Neuron (in vitro differentiated cells): ENCODE results near the gene TPST2.

Source experiments
- H2AFZ ChIP-seq: one replicate; pipeline ENCODE4 v1.6.1; 2013; ENCODE audit warnings: low read depth, mild to moderate bottlenecking, inconsistent platforms, low read length, moderate library complexity
- H3K27me3 ChIP-seq: one replicate; pipeline ENCODE4 v1.6.1; 2013; ENCODE audit warnings: low read length; ENCODE audit not compliant: insufficient read depth
- H3K36me3 ChIP-seq: one replicate; pipeline ENCODE4 v1.6.1; 2013; ENCODE audit warnings: low read length; ENCODE audit not compliant: insufficient read depth
- H3K4me1 ChIP-seq: one replicate; pipeline ENCODE4 v1.6.1; 2013; ENCODE audit warnings: low read length; ENCODE audit not compliant: insufficient read depth
- H3K4me3 ChIP-seq: 2 replicates; pipeline ENCODE4 v1.5.1; 2013; ENCODE audit warnings: mild to moderate bottlenecking, low read length, moderate library complexity
- H3K9me3 ChIP-seq: one replicate; pipeline ENCODE4 v1.6.1; 2013; ENCODE audit warnings: low read length

TPST2 gene

GRCh38 chr22:26552466-26552865 lies 37.5 kb downstream of the TPST2 start:
- no peaks in the 10 kb centered on the region for H3K9me3 ChIP-seq
- H3K4me3 ChIP-seq, result no peak overlapping the region
- H3K27me3 ChIP-seq, result no peaks in the 10 kb centered on the region
- peaks cover 21% of the 10 kb centered on the region for H3K4me1 ChIP-seq
- H2AFZ ChIP-seq, result no peak overlapping the region
- no peaks in the 10 kb centered on the region for H3K36me3 ChIP-seq

GRCh38 chr22:26551568-26551967 lies 38.4 kb downstream of the TPST2 start:
- peaks cover 21% of the 10 kb centered on the region for H3K4me1 ChIP-seq
- H3K4me3 ChIP-seq, result no peak overlapping the region
- no peak overlapping the region for H2AFZ ChIP-seq
- H3K36me3 ChIP-seq, result no peaks in the 10 kb centered on the region
- H3K9me3 ChIP-seq, result no peaks in the 10 kb centered on the region
- H3K27me3 ChIP-seq, result no peaks in the 10 kb centered on the region

GRCh38 chr22:26550498-26551033 lies 39.4 kb downstream of the TPST2 start:
- Histone ChIP-seq H3K9me3 (no peaks in the 10 kb centered on the region), H2AFZ (no peak overlapping the region), H3K36me3 (no peaks in the 10 kb centered on the region), H3K27me3 (no peaks in the 10 kb centered on the region), H3K4me3 (no peak overlapping the region), H3K4me1 (peaks cover 21% of the 10 kb centered on the region)

GRCh38 chr22:26549902-26550497 lies 39.9 kb downstream of the TPST2 start:
- H2AFZ ChIP-seq, result no peak overlapping the region
- H3K36me3 ChIP-seq, result no peaks in the 10 kb centered on the region
- H3K4me1 ChIP-seq, result peaks cover 16% of the 10 kb centered on the region
- H3K27me3 ChIP-seq, result no peaks in the 10 kb centered on the region
- H3K9me3 ChIP-seq, result no peaks in the 10 kb centered on the region
- H3K4me3 ChIP-seq, result no peak overlapping the region

GRCh38 chr22:26548984-26549383 lies 40.9 kb downstream of the TPST2 start:
- Histone ChIP-seq H2AFZ (no peak overlapping the region), H3K9me3 (no peaks in the 10 kb centered on the region), H3K4me3 (no peak overlapping the region), H3K36me3 (no peaks in the 10 kb centered on the region), H3K4me1 (peaks cover 13% of the 10 kb centered on the region), H3K27me3 (no peaks in the 10 kb centered on the region)

- Histone ChIP-seq H3K4me3 (no peak overlapping the region), H3K27me3 (no peaks in the 10 kb centered on the region), H3K4me1 (peaks cover 12% of the 10 kb centered on the region), H3K36me3 (no peaks in the 10 kb centered on the region), H3K9me3 (no peaks in the 10 kb centered on the region), H2AFZ (no peak overlapping the region)
Observed at GRCh38 chr22:26548303-26548702, 41.6 kb downstream of the TPST2 start.

GRCh38 chr22:26547837-26548236 lies 42.1 kb downstream of the TPST2 start:
- no peaks in the 10 kb centered on the region for H3K36me3 ChIP-seq
- no peak overlapping the region for H2AFZ ChIP-seq
- no peak overlapping the region for H3K4me3 ChIP-seq
- H3K9me3 ChIP-seq, result no peaks in the 10 kb centered on the region
- H3K27me3 ChIP-seq, result no peaks in the 10 kb centered on the region
- peaks cover 8% of the 10 kb centered on the region for H3K4me1 ChIP-seq

- no peaks in the 10 kb centered on the region for H3K27me3 ChIP-seq
- H3K9me3 ChIP-seq, result no peaks in the 10 kb centered on the region
- no peaks in the 10 kb centered on the region for H3K36me3 ChIP-seq
- H3K4me1 ChIP-seq, result peaks cover 8% of the 10 kb centered on the region
- H2AFZ ChIP-seq, result no peak overlapping the region
- H3K4me3 ChIP-seq, result no peak overlapping the region
Observed at GRCh38 chr22:26547426-26547825, 42.5 kb downstream of the TPST2 start.

GRCh38 chr22:26546282-26546681 lies 43.6 kb downstream of the TPST2 start:
- Histone ChIP-seq H3K9me3 (no peaks in the 10 kb centered on the region), H3K27me3 (no peaks in the 10 kb centered on the region), H3K36me3 (peaks cover 2% of the 10 kb centered on the region), H3K4me3 (no peak overlapping the region), H3K4me1 (peaks cover 8% of the 10 kb centered on the region), H2AFZ (no peak overlapping the region)

- Histone ChIP-seq H3K36me3 (peaks cover 7% of the 10 kb centered on the region), H3K27me3 (no peaks in the 10 kb centered on the region), H3K4me3 (no peak overlapping the region), H3K9me3 (no peaks in the 10 kb centered on the region), H2AFZ (no peak overlapping the region), H3K4me1 (peaks cover 7% of the 10 kb centered on the region)
Observed at GRCh38 chr22:26545827-26546226, 44.1 kb downstream of the TPST2 start.

GRCh38 chr22:26545385-26545784 lies 44.5 kb downstream of the TPST2 start:
- Histone ChIP-seq H2AFZ (no peak overlapping the region), H3K27me3 (no peaks in the 10 kb centered on the region), H3K4me3 (no peak overlapping the region), H3K9me3 (no peaks in the 10 kb centered on the region), H3K36me3 (peaks cover 9% of the 10 kb centered on the region), H3K4me1 (peaks cover 3% of the 10 kb centered on the region)

GRCh38 chr22:26544489-26544888 lies 45.4 kb downstream of the TPST2 start:
- Histone ChIP-seq H3K9me3 (no peaks in the 10 kb centered on the region), H3K4me1 (no peaks in the 10 kb centered on the region), H3K36me3 (peaks cover 11% of the 10 kb centered on the region), H3K27me3 (no peaks in the 10 kb centered on the region), H3K4me3 (no peak overlapping the region), H2AFZ (no peak overlapping the region)

GRCh38 chr22:26542831-26543230 lies 47.1 kb downstream of the TPST2 start:
- Histone ChIP-seq H3K4me3 (no peak overlapping the region), H3K36me3 (peaks cover 18% of the 10 kb centered on the region), H3K9me3 (no peaks in the 10 kb centered on the region), H3K4me1 (no peaks in the 10 kb centered on the region), H2AFZ (no peak overlapping the region), H3K27me3 (no peaks in the 10 kb centered on the region)
